DND-41 (cell line): ENCODE data around the gene NECTIN1.

Experiments
- ATAC-seq: fragments of 200-7000 bp; cut with Tn5 transposase; 3 replicates; pipeline ENCODE4 v1.9.1; 2021; ENCODE audit warnings: low read depth; ENCODE audit not compliant: insufficient read depth
- DNase-seq: peaks from one replicate; pipeline ENCODE4 v3.0.0-alpha.2; 2020
- H2AFZ ChIP-seq: 2 replicates; pipeline ENCODE4 v1.6.0; 2012; ENCODE audit warnings: low read depth, low read length
- H3K27ac ChIP-seq: 2 replicates; pipeline ENCODE4 v1.5.1; 2012; ENCODE audit warnings: low read length, inconsistent platforms
- H3K27me3 ChIP-seq: fragments of 200-600 bp; sonication (generic); 2 replicates; pipeline ENCODE4 v1.6.0; 2012; ENCODE audit warnings: low read length, mild to moderate bottlenecking, inconsistent platforms; ENCODE audit not compliant: insufficient read depth, poor library complexity
- H3K36me3 ChIP-seq: 2 replicates; pipeline ENCODE4 v1.5.1; 2012; ENCODE audit warnings: low read length, inconsistent platforms; ENCODE audit not compliant: insufficient read depth
- H3K4me1 ChIP-seq: 2 replicates; pipeline ENCODE4 v1.5.1; 2012; ENCODE audit warnings: mild to moderate bottlenecking, low read length; ENCODE audit not compliant: insufficient read depth
- H3K4me2 ChIP-seq: 2 replicates; pipeline ENCODE4 v1.6.0; 2012; ENCODE audit warnings: mild to moderate bottlenecking, moderate library complexity, low read length, inconsistent platforms; ENCODE audit not compliant: insufficient read depth
- H3K4me3 ChIP-seq, 2 experiments: fragments of 200-600 bp in 1 of 2; shearing (Covaris generic) in 1 of 2; 2 replicates each; pipeline ENCODE4 v1.5.1; 2012 to 2016; ENCODE audit warnings: inconsistent platforms in 2 of 2, low read length in 2 of 2, mild to moderate bottlenecking in 2 of 2, low read depth in 1 of 2, moderate library complexity in 1 of 2
- H3K79me2 ChIP-seq: 2 replicates; pipeline ENCODE4 v1.6.0; 2012; ENCODE audit warnings: low read length, inconsistent platforms; ENCODE audit not compliant: insufficient read depth
- H3K9ac ChIP-seq: 2 replicates; pipeline ENCODE4 v1.6.0; 2012; ENCODE audit warnings: low read depth, mild to moderate bottlenecking, inconsistent platforms, low read length, moderate library complexity
- H3K9me3 ChIP-seq: 2 replicates; pipeline ENCODE4 v1.5.1; 2012; ENCODE audit warnings: low read length, moderate library complexity, mild to moderate bottlenecking, inconsistent platforms; ENCODE audit not compliant: insufficient read depth, severe bottlenecking
- H4K20me1 ChIP-seq: 2 replicates; pipeline ENCODE4 v1.6.0; 2012; ENCODE audit warnings: low read length; ENCODE audit not compliant: insufficient read depth
- EZH2 ChIP-seq: IDR thresholded peaks from 3 replicates; pipeline ENCODE4 v1.6.1; 2012; ENCODE audit warnings: borderline replicate concordance, low read depth, mild to moderate bottlenecking, moderate library complexity, low read length, inconsistent platforms; ENCODE audit not compliant: severe bottlenecking
- TF ChIP-seq, protein P1 (sequence below): IDR thresholded peaks from 2 replicates; pipeline ENCODE4 v1.5.1; 2012; ENCODE audit warnings: borderline replicate concordance, low read length, moderate library complexity, mild to moderate bottlenecking; ENCODE audit not compliant: poor library complexity, severe bottlenecking; ENCODE audit errors: extremely low read depth

NECTIN1 gene

DNA sequence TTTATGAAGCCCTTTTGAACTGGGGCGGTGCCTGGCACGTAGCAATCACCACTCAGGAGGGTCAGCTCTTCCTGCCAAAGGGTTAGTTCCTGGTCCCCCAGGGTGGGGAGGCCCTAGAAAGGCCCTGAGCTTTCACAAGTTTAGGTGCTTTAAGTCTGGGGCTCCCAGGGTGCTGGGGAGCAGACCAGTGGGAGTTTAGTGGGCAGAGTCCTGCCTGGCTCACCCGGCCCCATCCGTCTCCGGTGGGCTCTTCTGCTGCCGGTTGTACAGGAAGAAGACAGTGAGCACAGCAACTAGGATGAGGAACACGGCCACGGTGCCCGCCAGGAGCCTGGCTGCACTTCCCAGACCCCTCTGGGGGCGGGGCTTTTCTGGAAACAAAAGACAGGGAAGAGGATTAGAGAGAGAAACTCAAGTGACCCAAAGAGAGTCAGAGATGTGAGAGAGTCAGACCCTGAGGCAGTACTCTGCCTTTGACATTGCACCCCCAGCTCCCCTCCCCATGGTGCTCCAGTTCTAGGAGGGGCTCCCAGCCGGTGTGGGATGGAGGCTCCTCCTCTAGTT lies 89.3 kb downstream of the NECTIN1 start:
- H4K20me1 ChIP-seq: 0 out of 2 replicates have a peak, but pooled peaks cover 4% of the 10 kb centered on the region
- H3K4me1 ChIP-seq: no peaks in the 10 kb centered on the region
- H3K79me2 ChIP-seq: no peaks in the 10 kb centered on the region
- no peak overlapping the region for H2AFZ ChIP-seq
- no peak for DNase-seq
- H3K9ac ChIP-seq: no peak overlapping the region
- no peak for ATAC-seq
- no peak overlapping the region for H3K4me3 ChIP-seq
- no peaks in the 10 kb centered on the region for H3K9me3 ChIP-seq
- no peak overlapping the region for H3K4me2 ChIP-seq
- no peak overlapping the region for H3K27ac ChIP-seq
- peaks cover 14% of the 10 kb centered on the region for H3K27me3 ChIP-seq
- TF ChIP-seq, protein P1, sequence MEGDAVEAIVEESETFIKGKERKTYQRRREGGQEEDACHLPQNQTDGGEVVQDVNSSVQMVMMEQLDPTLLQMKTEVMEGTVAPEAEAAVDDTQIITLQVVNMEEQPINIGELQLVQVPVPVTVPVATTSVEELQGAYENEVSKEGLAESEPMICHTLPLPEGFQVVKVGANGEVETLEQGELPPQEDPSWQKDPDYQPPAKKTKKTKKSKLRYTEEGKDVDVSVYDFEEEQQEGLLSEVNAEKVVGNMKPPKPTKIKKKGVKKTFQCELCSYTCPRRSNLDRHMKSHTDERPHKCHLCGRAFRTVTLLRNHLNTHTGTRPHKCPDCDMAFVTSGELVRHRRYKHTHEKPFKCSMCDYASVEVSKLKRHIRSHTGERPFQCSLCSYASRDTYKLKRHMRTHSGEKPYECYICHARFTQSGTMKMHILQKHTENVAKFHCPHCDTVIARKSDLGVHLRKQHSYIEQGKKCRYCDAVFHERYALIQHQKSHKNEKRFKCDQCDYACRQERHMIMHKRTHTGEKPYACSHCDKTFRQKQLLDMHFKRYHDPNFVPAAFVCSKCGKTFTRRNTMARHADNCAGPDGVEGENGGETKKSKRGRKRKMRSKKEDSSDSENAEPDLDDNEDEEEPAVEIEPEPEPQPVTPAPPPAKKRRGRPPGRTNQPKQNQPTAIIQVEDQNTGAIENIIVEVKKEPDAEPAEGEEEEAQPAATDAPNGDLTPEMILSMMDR: no peak
- TF ChIP-seq EZH2: no peak
- no peaks in the 10 kb centered on the region for H3K36me3 ChIP-seq

DNA sequence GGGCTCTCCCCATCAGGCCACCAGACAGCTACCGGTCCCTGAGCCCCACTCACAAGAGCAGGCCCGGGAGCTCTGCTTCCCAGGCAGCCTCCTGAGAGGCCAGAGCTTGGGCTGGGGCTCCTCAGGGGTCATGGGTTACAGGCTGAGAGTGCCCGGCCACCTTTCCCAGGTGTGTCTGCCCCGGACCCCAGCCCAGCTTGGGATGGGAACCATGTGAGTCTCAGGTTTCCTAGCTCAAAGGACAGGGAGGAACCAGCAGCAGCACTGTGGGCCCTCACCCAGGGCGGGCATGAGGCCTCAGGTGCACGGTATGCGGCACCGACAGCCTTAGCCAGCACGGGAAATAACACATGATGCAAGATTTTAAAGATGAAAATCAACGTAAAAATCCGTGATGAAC lies 90.1 kb downstream of the NECTIN1 start:
- TF ChIP-seq EZH2: no peak
- TF ChIP-seq, protein P1: no peak
- no peak for ATAC-seq
- Histone ChIP-seq H3K4me1 (no peaks in the 10 kb centered on the region), H3K36me3 (no peaks in the 10 kb centered on the region), H3K4me2 (no peak overlapping the region), H4K20me1 (0 out of 2 replicates have a peak, but pooled peaks cover 4% of the 10 kb centered on the region), H3K79me2 (no peaks in the 10 kb centered on the region), H3K9ac (no peak overlapping the region), H3K9me3 (no peaks in the 10 kb centered on the region), H3K27ac (no peak overlapping the region), H2AFZ (no peak overlapping the region), H3K4me3 (no peak overlapping the region), H3K27me3 (peaks cover 14% of the 10 kb centered on the region)
- no peak for DNase-seq

DNA sequence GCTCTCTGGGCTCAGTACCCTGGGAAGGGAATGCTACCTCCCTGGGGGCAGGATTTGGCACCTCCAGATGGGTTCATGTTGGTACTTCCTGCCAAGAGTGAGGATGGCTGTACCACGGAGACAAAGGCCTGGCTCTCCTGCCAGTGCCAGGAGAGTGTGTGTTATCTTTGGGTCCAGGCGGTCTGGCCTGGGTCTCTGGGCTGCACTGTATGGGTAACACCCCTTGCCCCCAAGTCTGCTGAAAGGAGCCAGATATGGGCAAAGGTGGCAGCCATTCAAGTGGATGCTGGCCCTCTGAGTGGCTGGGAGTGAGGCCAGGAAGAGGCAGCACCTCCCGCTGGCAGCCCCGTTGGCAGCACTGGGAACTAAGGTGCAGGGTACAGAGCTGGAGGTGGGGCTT lies 91.5 kb downstream of the NECTIN1 start:
- Histone ChIP-seq H3K9me3 (no peaks in the 10 kb centered on the region), H3K9ac (no peak overlapping the region), H4K20me1 (0 out of 2 replicates have a peak, but pooled peaks cover 4% of the 10 kb centered on the region), H3K79me2 (no peaks in the 10 kb centered on the region), H3K36me3 (no peaks in the 10 kb centered on the region), H3K27me3 (peaks cover 6% of the 10 kb centered on the region), H3K4me1 (no peaks in the 10 kb centered on the region), H2AFZ (no peak overlapping the region), H3K4me2 (no peak overlapping the region), H3K4me3 (no peak overlapping the region), H3K27ac (no peak overlapping the region)
- DNase-seq (no peak), ATAC-seq (no peak)
- no peak for TF ChIP-seq EZH2
- TF ChIP-seq, protein P1: no peak

DNA sequence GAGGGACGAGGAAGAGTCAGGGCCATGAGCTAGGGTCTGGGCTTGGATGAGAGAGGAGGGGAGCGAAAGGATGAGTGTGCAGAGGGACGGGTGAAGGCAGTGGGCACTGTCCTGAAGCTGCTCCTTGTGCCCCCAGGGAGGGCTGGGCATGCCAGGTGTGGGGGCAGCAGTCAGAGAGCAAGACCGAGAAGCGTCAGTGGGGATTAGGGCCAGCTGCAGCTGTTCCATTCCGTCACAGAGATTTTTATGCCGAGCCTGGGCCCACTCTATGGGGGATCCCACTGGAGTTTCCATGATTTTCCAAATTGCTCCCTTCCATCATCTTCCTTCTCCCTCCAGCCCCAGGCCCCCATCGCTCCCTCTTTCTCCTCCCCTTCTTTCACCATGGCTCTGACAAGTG lies 93.2 kb downstream of the NECTIN1 start:
- Histone ChIP-seq H3K79me2 (no peaks in the 10 kb centered on the region), H3K27ac (no peak overlapping the region), H3K4me3 (no peak overlapping the region), H3K4me1 (no peaks in the 10 kb centered on the region), H3K36me3 (no peaks in the 10 kb centered on the region), H2AFZ (no peak overlapping the region), H3K4me2 (no peak overlapping the region), H4K20me1 (0 out of 2 replicates have a peak, but pooled peaks cover 4% of the 10 kb centered on the region), H3K27me3 (peaks cover 8% of the 10 kb centered on the region), H3K9me3 (no peaks in the 10 kb centered on the region), H3K9ac (no peak overlapping the region)
- no peak for TF ChIP-seq EZH2
- TF ChIP-seq, protein P1: no peak
- ATAC-seq: no peak
- DNase-seq: no peak
